Measurements from ENCODE around the gene NUDT2. TPM values are rescaled to one million over a fixed set of nuclear protein-coding genes. Genes with fewer than 3 reads are reported as not detected.

The NUDT2 gene
- total RNA-seq, 1 experiment from 2014 or later, result 17.8 TPM

GRCh38 chr9:34377404-34377746 is 48.0 kb downstream of the NUDT2 start:
- H3K4me3 Mint-ChIP-seq, result peak overlapping the region; percentile 93
- H3K27ac Mint-ChIP-seq, result peak overlapping the region; percentile 48; the same call in 1 of the 2 replicates
- TF ChIP-seq ZNF396 (CRISPR knock-in tag; IDR thresholded peaks at IDR 0.05; ENCODE audit: borderline replicate concordance), result no peak
- TF ChIP-seq ZNF425 (CRISPR knock-in tag; conservative IDR thresholded peaks at IDR 0.05), result no peak
- no peak for TF ChIP-seq GABPB1 (CRISPR knock-in tag; IDR thresholded peaks at IDR 0.05)
- no peak for TF ChIP-seq STAT6 (CRISPR knock-in tag; conservative IDR thresholded peaks at IDR 0.05; ENCODE audit: low read depth)
- no peak for TF ChIP-seq HMGA2 (CRISPR knock-in tag; IDR thresholded peaks at IDR 0.05)
- no peak for TF ChIP-seq ATF3 (CRISPR knock-in tag; conservative IDR thresholded peaks at IDR 0.05)
- no peak for TF ChIP-seq HMGXB4 (CRISPR knock-in tag; IDR thresholded peaks at IDR 0.05)
- no peak for TF ChIP-seq SMAD4 (CRISPR knock-in tag; IDR thresholded peaks at IDR 0.05)
- no peak for TF ChIP-seq OVOL2 (CRISPR knock-in tag; IDR thresholded peaks at IDR 0.05; ENCODE audit: borderline replicate concordance)
- no peak for TF ChIP-seq ZNF423 (CRISPR knock-in tag; IDR thresholded peaks at IDR 0.05)
- no peak for TF ChIP-seq GTF2I (CRISPR knock-in tag; conservative IDR thresholded peaks at IDR 0.05)
- no peak for TF ChIP-seq CREM (CRISPR knock-in tag; IDR thresholded peaks at IDR 0.05)
- TF ChIP-seq FOXJ3 (CRISPR knock-in tag; IDR thresholded peaks at IDR 0.05; ENCODE audit: borderline replicate concordance), result no peak
- no peak for TF ChIP-seq ZNF532 (CRISPR knock-in tag; IDR thresholded peaks at IDR 0.05; ENCODE audit: borderline replicate concordance)
- no peak for TF ChIP-seq ZNF121 (CRISPR knock-in tag; IDR thresholded peaks at IDR 0.05)
- TF ChIP-seq KAT7 (CRISPR knock-in tag; IDR thresholded peaks at IDR 0.05; ENCODE audit: borderline replicate concordance), result no peak
- peaks cover 38% of the 10 kb centered on the region for H3K27me3 Mint-ChIP-seq (ENCODE audit: low read depth)
- ChIA-PET POLR2A (interaction anchor here (0.6 to 1.2 kb wide), 5 partner anchors 13 to 328 kb away, joined by 3 read pairs; no protein-coding TSS in a partner anchor), CTCF (interaction anchor here (0.6 to 7.9 kb wide), 14 partner anchors 13 to 675 kb away, joined by 3 to 168 read pairs (median 4); partner anchors contain the start of genes DNAI1 and FAM219A)
- peaks cover 37% of the 10 kb centered on the region for H3K4me1 Mint-ChIP-seq
- DNase-seq (ENCODE audit: low spot score) (peak; percentile 70), ATAC-seq (no peak)
- no peaks in the 10 kb centered on the region for H3K36me3 Mint-ChIP-seq
- no peaks in the 10 kb centered on the region for H3K9me3 Mint-ChIP-seq

Data from WTC11 (cell line).